HG02623 (cell line): Measurements from ENCODE around the gene AUTS2.
A peak's percentile ranks its signal among the peaks of the same experiment; 100 is the strongest.

Experiments used
- ATAC-seq: cut with Tn5 transposase; IDR thresholded peaks from one replicate; pipeline ENCODE4 v1.9.1; 2021; ENCODE audit warnings: moderate library complexity; ENCODE audit not compliant: unreplicated experiment

The AUTS2 gene

DNA sequence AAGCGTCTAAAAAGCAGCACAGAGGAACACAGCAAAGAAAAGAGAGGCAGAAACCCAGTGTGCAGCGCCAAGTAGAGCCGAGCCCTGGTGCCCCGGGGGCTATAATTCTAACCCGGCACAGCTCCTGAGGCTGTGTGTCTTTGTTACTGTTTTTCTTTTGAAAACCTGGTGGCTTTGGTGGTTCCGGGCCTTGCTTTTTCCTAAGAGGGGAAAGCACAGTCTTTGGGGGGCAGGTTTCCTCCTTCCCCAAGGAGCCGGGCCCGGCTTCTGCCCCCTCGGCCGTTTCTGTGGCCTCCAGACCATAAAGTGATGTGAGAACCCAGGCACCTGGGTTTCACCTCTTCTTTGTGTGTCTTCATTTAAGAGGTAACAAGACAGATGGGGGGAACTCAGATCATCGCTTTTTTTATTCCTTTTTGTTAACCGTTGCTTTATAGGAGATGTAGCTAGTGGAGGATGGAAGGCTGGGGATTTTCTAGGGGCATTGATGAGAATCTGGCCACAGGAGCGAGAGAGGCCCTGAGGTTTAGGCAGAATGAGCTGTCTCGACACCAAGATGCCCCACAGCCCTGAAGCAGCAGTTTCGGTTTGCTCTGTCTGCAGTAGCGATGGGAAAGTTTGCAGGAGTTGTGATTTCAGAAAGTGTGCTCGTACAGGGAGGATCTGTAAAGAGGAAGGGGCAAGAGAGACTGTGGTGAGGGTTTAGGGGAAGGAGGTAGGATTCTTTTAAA, 1165.9 kb downstream of the AUTS2 start:
- peak; percentile 83 for ATAC-seq

DNA sequence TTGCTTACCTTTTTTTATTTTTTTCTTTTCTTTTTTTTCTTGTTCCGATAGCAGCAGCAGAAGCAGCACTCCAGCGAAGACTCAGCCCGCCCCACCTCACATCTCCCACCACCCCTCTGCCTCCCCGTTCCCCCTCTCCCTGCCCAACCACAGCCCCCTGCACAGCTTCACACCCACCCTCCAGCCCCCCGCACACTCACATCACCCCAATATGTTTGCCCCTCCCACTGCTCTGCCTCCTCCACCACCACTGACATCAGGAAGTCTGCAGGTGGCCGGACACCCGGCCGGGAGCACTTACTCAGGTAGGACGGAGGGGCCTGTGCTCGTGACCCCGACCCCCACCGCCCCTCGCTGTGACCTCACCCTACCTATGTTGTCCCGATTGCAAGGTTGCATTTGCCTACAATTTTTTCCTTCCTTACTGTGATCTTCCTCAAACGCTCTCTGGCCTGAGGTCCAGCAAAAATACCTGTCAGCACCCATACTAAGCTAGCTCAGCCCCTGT, 1166.5 kb downstream of the AUTS2 start:
- ATAC-seq, result no peak

DNA sequence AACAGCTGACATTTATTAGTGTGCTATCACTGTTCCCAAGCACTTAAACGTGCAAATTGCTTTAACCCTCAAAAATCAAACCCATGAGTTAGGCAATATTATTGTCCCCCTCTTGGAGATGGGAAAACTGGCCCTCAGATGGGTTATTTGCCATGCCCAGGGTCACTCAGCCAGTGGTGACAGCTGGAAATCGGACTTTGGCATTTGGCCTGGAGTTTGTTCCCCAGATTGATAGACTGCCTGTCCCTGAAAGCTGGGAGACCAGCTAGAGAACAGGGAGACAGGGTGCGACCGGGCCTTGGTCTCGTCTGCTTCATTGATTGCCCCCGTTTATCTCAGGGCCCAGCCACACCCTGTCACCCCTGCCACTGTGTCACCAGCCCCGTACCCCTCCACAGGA, 1167.4 kb downstream of the AUTS2 start:
- no peak for ATAC-seq

DNA sequence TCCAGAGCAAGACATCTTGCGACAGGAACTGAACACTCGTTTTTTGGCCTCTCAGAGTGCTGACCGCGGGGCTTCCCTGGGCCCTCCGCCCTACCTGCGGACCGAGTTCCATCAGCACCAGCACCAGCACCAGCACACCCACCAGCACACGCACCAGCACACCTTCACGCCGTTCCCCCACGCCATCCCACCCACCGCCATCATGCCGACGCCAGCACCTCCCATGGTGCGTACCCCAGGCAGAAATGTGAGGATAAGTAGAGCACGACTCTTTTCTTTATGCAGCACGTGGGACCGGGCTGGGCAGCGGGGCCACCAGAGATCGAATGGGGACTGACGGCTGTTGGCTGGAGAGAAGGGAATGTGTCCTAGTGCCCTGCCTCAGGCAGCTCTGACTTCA, 1167.8 kb downstream of the AUTS2 start:
- ATAC-seq, result no peak

DNA sequence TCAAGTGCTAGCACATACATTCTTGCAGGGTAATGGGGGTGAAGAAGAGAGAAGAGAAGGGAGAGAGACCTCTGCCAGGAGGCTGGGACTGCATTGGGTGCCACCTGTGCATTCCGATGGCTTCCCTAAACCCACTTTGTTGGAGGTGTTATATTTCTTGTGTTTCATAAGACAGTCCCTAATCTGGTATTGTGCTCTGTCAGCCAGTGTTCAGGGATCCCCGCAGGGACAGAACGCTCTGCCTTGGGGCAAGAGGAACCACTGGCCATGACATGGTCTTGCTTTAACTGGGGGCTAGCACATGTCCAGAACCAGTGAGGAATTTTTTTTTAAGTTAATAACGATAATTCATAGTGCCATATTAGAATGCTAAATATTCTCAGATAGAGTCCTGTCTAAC, 1168.4 kb downstream of the AUTS2 start:
- ATAC-seq, result no peak

DNA sequence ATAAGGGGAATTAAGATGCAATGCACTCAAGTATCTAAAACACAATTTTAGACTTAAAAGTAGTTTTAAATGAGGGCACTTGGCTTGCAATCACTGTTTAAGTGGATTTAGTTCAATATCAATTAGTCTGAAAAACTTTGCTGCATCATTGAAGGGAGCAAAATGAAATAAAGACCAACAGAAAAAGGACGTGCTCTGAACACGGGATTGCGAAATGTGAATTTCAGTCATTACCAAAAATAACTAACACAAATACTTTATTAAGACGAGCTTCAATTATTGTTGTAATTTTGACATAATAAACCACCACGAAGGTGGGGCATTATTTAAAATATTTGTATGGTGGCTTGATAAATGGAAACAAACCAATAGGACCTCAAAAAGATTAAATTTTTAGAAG, 1171.9 kb downstream of the AUTS2 start:
- ATAC-seq, result no peak

DNA sequence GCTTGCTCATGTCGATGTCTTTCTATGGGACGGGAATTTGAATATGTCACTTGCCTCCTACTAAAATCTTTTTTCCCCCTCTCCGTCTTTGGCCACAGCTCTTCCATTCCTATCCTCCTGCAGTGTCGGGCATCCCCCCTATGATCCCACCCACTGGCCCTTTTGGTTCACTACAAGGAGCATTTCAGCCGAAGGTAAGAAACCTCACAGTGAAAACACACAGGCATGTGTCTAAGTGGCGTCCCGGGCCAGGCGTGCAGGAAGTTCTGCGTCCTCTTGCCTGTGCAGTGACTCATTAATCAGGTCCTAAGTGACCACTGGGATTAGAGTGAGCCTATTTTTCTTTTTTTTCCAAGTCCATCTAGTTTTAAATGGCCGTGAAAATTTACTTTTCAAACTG, 1173.2 kb downstream of the AUTS2 start:
- no peak for ATAC-seq

DNA sequence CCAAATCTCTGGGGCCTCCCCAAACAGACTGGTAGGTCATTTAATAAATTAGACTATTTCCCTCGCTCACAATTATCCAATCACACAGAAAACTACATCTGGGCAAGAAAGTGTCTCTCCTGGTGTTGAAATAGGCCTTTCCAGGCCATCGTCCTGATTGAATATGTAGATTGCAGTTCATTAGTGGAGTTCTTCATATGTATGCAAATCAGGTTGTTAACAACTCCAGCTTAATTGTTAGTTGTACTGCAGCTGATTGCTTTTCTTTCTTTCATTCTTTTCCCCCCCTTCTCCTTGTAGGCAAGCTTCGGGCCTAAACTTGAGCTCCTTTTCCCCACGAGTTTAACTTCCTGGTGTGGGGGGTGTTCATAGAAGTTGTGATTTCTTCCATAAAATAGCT, 1174.6 kb downstream of the AUTS2 start:
- ATAC-seq, result no peak

DNA sequence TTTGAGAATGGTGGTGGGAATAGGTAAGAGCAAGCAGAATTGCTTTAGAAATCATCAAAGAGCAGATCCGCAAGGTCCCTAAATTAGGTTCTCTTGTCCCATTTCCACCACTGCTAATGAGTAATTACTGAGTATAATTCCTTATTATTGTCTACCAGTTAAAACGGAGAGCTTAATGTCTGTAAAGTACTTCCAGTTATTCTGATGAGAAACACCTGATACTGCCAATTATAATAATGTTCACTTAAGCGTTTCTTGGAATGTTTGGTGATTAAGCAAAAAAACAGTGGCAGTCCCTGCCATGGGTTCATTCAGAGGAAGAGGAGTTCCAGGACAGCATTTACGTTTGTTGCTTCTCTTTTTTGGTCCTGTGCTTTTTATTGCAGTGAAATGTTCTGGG, 1175.1 kb downstream of the AUTS2 start:
- no peak for ATAC-seq

DNA sequence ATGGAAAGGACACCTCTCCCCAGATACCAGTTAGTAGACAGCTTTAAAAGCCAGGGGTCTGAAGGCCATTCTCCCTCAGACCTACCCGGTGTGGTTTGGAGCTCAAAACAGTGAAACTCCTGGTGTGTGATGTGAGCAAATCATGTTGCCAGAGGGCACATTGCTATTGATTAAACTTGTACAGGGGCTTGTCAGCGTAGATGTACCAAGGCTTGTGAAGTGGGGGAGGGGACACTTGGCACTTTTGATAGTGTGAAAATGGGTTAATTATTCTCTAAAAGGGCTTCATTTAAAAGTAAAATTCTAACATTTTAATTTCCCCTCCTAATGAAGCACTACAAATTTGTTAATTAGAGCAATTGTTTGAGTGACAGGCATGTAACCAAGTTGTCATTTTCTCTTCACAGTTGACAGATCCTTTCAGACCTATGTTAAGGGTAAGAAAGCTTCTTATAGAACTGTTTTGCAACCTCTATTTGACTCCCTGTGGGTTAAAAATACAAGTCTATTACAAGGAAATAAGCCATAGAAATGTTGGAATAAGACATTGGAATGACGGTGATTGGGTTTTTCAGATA, 1176.8 kb downstream of the AUTS2 start:
- no peak for ATAC-seq

DNA sequence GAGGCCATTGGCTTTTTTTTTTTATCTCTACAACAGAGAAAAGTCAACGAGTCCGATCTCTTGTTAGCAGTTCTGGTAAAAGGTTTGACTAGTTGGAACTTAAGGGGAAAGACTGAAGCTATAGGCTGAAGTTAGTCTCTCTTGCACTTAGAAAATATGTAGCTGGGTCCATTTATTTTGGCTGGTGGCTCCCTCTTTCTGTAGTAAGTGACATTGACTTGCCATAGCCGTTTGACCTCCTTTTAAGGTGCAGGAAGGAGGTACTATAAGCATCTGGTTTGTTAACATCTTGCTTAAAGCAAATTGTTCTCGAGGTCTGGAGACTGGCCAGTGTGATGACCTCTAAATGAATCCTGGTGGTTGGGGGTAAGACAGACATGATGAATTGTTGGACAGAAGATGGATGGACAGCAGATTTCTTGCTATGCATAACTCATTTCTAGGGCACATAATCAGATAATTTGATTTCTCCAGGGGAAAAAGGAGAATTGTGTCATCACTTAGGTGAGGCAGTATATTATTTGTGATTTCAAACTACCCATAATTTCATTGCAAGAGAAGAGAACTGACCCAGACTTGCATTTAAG, 1177.4 kb downstream of the AUTS2 start:
- no peak for ATAC-seq

DNA sequence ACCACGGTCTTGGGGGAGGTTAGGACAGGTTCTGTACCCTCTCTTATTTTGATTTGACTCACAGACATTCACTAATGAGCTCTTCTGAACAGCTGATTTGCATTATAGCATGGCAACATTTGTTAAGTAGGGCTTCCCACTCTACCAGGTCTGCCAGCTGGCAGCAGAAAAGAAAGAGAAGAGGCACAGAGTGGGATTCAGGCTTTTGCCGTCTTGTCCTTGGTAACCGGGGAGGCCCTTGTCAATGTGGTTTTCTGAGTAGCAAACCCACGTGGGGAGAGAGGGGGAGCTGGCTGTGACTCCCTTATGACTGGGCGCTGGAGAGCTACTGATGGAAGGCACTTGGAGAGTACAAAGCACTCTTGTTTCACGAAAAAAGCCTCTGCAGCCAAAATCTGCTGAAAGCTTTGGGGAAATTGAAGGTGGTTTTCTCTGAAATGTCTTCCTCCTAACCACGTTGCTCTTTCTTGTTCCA, 1178.4 kb downstream of the AUTS2 start:
- ATAC-seq, result no peak

DNA sequence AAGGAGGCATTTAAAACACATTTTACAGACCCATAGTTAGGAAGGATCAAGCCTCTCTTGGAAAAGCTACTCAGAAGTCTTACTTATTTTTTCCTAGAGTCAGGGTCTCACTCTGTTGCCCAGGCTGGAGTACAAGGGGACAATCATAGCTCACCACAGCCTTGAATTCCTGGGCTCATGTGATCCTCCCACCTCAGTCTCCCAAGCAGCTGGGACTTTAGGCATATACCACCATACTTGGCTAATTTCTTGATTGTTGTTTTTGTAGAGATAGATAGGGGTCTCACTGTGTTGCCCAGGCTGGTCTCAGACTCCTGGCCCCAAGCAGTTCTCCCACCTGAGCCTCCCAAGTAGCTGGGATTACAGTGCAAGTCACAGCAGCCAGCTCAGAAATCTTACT, 1179.0 kb downstream of the AUTS2 start:
- no peak for ATAC-seq

DNA sequence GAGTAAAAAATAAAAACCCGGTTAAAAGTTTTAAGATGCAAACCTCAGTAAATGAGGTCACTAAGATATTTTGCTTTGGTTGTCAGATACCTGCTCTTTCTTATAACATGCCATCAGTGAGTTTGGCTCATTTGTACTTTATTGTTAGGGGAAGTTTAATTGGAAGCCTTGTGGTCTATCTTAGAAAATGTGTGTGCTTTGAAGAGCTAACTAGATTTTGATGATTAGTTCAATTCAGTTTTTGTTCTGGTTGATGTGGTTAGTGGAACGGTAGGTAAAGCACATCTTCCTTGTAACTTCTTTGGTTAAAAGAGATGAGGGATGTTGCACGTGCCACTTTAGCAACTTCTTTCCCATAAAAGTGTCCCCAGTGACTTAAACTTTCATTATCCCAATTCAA, 1180.3 kb downstream of the AUTS2 start:
- no peak for ATAC-seq

DNA sequence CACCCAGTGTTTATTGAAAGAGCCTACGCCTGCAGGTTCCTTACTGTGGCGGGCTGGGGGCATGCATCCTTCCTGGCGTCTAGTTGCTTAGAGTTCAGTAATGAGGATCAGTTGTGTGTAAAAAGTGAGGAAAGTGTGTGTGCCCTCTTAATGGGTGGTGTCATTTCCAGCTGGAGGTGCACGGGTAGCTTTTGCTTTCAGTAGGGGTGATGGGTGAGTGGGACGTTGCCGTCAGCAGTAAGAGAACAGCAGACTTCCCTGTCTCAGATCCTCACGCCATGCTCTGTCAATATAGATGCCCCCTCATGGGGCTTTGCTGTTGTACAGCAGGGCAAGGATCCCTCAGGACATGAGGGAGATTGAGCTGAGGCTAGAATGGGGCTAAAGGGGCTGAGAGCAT, 1181.0 kb downstream of the AUTS2 start:
- ATAC-seq, result no peak

DNA sequence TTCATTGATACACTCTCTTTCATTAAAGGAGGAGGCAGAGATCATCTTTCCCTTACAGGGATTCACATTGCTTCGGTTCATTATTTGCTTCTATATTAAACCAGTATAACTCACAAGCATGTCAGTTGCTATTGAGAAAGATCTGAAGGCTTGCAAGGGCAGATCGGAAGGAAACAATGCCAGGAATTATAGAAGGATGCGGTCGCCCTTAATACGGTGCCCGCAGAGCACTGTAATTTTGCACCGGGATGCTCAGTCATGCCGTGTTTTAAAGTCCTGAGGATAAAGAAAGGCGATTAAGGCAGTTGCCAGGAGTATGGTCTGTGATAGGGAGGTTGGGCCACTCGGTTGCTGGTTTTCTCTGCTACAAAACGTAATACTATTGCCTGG, 1183.6 kb downstream of the AUTS2 start:
- ATAC-seq, result no peak

DNA sequence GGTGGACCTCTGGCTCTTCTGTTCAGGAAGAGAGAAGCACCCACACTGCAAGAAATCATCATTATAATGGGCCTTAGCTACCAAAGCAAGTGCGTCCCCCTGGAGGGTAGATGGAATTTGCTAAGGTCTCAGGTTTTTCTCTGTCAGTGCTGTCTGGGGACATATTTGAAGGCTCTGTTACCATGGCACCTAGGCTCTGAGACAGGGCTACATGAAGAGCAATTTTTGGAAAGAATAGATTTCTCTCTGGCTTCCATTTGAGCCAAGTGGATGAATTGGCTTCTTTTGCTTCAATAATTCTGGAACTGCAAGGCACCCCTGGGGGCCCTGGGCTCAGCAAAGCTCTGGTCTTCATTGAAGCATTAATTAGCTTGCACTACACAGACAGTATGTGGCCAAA, 1184.5 kb downstream of the AUTS2 start:
- ATAC-seq, result no peak

DNA sequence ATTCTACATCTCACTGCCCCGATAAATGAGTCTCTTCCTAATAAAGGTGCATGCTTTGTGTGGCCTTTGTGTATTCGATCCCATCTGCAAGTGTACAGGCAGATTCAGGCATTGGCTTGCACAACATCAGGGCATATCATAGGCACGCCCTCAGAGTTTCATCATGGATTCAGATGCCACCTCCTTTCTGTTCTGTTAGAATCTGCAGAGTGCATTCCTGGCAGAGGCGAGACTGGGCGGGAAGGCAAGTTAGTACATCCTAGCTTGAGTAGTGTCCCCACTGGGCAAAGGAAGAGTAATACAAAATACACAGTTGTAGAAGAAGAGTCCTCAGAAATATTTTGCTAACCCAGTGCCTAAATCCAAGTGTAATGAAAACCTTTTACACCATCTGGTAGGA, 1187.2 kb downstream of the AUTS2 start:
- ATAC-seq, result no peak

DNA sequence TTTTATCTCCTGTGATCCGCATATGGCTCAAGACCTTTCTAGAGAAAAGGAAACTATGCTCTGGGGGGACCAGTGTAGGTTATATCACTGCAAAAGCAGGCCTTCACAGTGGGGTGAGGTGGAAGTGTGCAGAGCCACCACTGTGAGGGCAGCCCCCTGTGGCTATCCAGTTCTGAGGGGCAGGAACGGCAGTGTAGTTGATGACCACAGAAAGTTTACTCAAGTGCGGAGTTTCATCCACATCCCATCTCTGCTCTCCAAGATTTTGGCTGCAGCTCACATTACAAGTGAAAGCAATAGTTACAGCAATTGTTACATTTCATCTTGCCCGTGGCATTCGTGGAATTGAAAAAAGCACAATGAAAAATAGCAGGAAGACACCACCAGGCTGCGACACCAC, 1187.8 kb downstream of the AUTS2 start:
- no peak for ATAC-seq

DNA sequence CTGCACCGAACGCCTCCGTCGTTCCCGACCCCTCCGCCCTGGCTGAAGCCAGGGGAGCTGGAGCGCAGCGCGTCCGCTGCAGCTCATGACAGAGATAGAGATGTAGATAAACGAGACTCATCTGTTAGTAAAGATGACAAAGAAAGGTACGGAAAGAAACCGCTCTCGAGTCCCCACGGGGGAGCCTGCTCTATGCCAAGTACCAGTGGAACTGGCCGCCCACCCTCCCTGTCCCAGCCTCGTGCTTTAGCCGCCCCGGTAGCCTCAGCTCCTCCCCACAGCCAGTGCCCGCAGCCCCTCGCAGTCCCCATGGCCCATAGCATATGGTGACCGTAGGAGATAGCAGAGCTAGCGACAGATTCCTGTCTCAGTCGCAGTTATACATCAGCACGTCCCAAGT, 1189.0 kb downstream of the AUTS2 start:
- ATAC-seq, result no peak

DNA sequence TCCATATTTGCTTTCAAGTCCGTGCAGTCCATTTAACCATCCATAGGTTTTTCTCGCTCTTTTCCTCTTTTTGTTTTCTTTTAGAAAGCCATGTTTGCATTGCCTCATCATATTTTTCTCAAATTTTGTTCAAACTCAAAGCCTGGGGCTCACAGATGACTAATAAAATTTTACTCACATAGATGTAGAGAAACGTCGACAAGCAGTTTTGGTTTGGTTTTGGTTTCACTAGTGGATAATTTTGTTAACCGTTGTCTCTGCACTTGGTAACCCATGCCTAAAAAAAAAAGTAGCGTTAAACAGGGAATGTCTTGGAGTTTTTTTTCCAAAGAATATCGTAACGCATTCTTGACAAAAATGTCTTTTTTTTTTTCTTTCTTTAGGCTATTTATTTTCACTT, 1189.5 kb downstream of the AUTS2 start:
- ATAC-seq, result no peak

DNA sequence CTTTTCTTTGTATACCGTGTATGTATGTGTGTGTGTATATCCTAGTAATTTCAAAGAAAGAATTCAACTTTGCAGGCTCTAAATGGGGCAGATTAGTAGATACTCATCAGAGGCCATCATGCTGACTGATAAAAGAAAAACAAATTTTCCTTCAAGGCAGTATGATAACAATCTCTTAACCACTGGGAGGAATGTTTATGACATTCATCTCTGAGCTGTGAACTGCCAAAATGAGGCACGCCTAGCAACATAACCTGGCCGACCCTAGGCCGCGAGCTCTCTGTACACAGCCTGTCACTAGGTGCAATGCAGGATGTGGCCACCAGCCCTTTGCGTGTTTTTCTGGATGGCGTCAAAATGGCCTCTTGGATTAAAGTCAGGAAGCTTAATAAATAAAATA, 1190.0 kb downstream of the AUTS2 start:
- ATAC-seq, result no peak
